ENCODE measurements around the gene HLA-DRB5. TPM values are rescaled to one million over a fixed set of nuclear protein-coding genes. Genes with fewer than 3 reads are reported as not detected.
"Not testable (repeated sequence)": the region's sequence is repeated elsewhere in the genome, so short reads cannot be mapped to it uniquely, and the experiment has no call there.

HLA-DRB5 gene
- total and polyA plus RNA-seq, 3 donors from 2014 or later, result 0.39 to 43.3 (median 0.56) TPM

GRCh38 chr6:32539839-32540238 is 9.8 kb upstream of the HLA-DRB5 start:
- H3K36me3 ChIP-seq (ENCODE audit: low read depth, missing control alignments), result no peaks in the 10 kb centered on the region
- intact Hi-C loops (cut with DNase I; ENCODE audit: low total_unique reads), result no loop called here
- WGBS, 2 donors, result 25 to 53% methylated on average over 3 of the region's 5 CpGs
- H3K4me3 ChIP-seq, result no peak overlapping the region
- no peaks in the 10 kb centered on the region for H3K9me3 ChIP-seq
- no peak for DNase-seq
- no peak overlapping the region for H3K27ac ChIP-seq
- no peak for TF ChIP-seq POLR2A (IDR thresholded peaks at IDR 0.05)
- TF ChIP-seq, protein P1, sequence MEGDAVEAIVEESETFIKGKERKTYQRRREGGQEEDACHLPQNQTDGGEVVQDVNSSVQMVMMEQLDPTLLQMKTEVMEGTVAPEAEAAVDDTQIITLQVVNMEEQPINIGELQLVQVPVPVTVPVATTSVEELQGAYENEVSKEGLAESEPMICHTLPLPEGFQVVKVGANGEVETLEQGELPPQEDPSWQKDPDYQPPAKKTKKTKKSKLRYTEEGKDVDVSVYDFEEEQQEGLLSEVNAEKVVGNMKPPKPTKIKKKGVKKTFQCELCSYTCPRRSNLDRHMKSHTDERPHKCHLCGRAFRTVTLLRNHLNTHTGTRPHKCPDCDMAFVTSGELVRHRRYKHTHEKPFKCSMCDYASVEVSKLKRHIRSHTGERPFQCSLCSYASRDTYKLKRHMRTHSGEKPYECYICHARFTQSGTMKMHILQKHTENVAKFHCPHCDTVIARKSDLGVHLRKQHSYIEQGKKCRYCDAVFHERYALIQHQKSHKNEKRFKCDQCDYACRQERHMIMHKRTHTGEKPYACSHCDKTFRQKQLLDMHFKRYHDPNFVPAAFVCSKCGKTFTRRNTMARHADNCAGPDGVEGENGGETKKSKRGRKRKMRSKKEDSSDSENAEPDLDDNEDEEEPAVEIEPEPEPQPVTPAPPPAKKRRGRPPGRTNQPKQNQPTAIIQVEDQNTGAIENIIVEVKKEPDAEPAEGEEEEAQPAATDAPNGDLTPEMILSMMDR (IDR thresholded peaks at IDR 0.05), result no peak
- H3K27me3 ChIP-seq, result no peaks in the 10 kb centered on the region
- no peaks in the 10 kb centered on the region for H3K4me1 ChIP-seq

DNA sequence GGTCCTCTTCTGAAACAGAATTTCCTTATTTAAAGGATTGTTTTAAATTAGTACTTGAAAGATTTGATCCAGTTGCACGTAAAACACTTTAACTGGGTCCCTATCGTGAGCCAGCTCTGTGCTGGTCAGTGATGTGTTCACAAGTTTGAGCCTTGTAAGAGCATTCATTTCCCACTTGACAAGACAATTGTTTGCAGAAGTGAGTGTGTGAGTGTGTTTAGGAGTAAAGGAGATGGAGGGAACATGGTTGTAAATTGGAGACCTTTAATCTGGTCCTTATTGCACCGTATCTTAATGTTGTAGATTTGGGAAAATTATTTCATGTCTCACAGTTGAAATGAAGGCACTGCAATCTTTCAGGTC is 325 bp upstream of the HLA-DRB5 start:
- H3K36me3 ChIP-seq (ENCODE audit: low read depth, missing control alignments); H3K9me3 ChIP-seq; intact Hi-C loops (cut with DNase I; ENCODE audit: low total_unique reads); H3K4me1 ChIP-seq; DNase-seq; H3K27ac ChIP-seq; H3K27me3 ChIP-seq; H3K4me3 ChIP-seq: not testable (repeated sequence)
- 0% methylated on average over 3 of the region's 3 CpGs for WGBS, 2 donors

- intact Hi-C loops (cut with DNase I; ENCODE audit: low total_unique reads), result no loop called here
- TF ChIP-seq POLR2A (IDR thresholded peaks at IDR 0.05), result no peak
- TF ChIP-seq, protein P1 (IDR thresholded peaks at IDR 0.05), result no peak
- H3K27ac ChIP-seq, result no peak overlapping the region
Measured at GRCh38 chr6:32522302-32523047, 7.6 kb downstream of the HLA-DRB5 start.

GRCh38 chr6:32519910-32520258 is 10.2 kb downstream of the HLA-DRB5 start:
- Histone ChIP-seq H3K9me3 (no peaks in the 10 kb centered on the region), H3K27ac (no peak overlapping the region), H3K4me3 (no peak overlapping the region), H3K36me3 (ENCODE audit: low read depth, missing control alignments) (no peaks in the 10 kb centered on the region), H3K27me3 (no peaks in the 10 kb centered on the region), H3K4me1 (no peaks in the 10 kb centered on the region)
- no peak for DNase-seq
- TF ChIP-seq, protein P1 (IDR thresholded peaks at IDR 0.05), result no peak
- no peak for TF ChIP-seq POLR2A (IDR thresholded peaks at IDR 0.05)
- WGBS, 2 donors, result 33% methylated on average over 1 of the region's 1 CpG; no CpG with 5 or more reads in 1 of the 2 donors
- intact Hi-C loops (cut with DNase I; ENCODE audit: low total_unique reads), result no loop called here

More at GRCh38 chr6:32522302-32523047, 7.6 kb downstream of the HLA-DRB5 start:
- no peak for DNase-seq
- Histone ChIP-seq H3K9me3 (no peaks in the 10 kb centered on the region), H3K27me3 (no peaks in the 10 kb centered on the region), H3K4me1 (no peaks in the 10 kb centered on the region), H3K4me3 (no peak overlapping the region), H3K36me3 (ENCODE audit: low read depth, missing control alignments) (no peaks in the 10 kb centered on the region)
- WGBS, 2 donors, result 20% methylated on average over 1 of the region's 19 CpGs; no CpG with 5 or more reads in 1 of the 2 donors

DNA sequence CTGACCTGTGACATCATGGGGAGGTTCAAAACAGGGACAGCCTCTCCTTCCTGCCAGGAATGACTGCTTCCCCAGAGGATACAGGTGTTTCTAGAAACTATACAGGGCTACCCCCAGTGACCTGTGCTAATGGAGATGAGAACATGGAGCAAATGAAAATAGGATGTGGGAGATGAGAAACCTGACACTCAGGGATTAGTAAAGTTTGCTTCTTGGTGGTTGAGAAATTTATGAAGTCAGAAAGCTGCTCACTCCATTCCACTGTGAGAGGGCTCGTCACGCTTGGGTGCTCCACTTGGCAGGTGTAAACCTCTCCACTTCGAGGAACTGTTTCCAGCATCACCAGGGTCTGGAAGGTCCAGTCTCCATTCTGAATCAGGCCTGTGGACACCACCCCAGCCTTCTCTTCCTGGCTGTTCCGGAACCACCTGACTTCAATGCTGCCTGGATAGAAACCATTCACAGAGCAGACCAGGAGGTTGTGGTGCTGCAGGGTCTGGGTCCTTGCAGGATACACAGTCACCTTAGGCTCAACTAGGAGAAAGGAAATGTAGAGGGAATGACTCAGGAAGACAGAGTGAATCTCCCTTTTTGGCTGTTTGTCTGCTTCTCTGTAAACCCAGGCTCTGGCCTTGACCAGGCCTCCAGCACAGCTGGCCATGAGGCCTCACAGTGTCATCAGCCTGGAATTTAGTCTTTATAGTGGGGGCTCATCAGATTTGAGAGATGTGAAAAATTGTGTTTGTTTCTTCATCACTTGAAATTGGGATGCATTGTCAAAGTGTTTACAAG is 10.8 kb downstream of the HLA-DRB5 start:
- TF ChIP-seq, protein P1 (IDR thresholded peaks at IDR 0.05), result no peak
- no peak for TF ChIP-seq POLR2A (IDR thresholded peaks at IDR 0.05)
- Histone ChIP-seq H3K4me3 (no peak overlapping the region), H3K36me3 (ENCODE audit: low read depth, missing control alignments) (no peaks in the 10 kb centered on the region), H3K9me3 (no peaks in the 10 kb centered on the region), H3K4me1 (no peaks in the 10 kb centered on the region), H3K27me3 (no peaks in the 10 kb centered on the region), H3K27ac (no peak overlapping the region)
- no peak for DNase-seq
- intact Hi-C loops (cut with DNase I; ENCODE audit: low total_unique reads), result no loop called here
- WGBS, 2 donors, result 60% methylated on average over 1 of the region's 4 CpGs; no CpG with 5 or more reads in 1 of the 2 donors

Data from testis (tissue), 3 donors.